GM23338 (cell line): Measurements from ENCODE around the gene GNAI2.

Source experiments
- CREB1 ChIP-seq: fragments of 250-450 bp; sonication (Bioruptor Pico); IDR thresholded peaks from 2 replicates; pipeline ENCODE4 v1.5.0; 2020; ENCODE audit warnings: low read depth, mild to moderate bottlenecking, moderate library complexity
- EZH2phosphoT487 ChIP-seq: fragments of 200-600 bp; sonication (generic); IDR thresholded peaks from one replicate; pipeline ENCODE4 v1.8.1; 2018; ENCODE audit warnings: antibody characterized with exemption; ENCODE audit not compliant: unreplicated experiment
- TF ChIP-seq, protein P1 (sequence below), 2 experiments: fragments of 200-600 bp in 1 of 2; sonication (generic) in 1 of 2; conservative IDR thresholded peaks; 2 replicates each; pipeline versions ENCODE4 v1.5.1 to v1.6.1; 2016 to 2017; ENCODE audit warnings: antibody characterized with exemption in 2 of 2, low read depth in 2 of 2, mild to moderate bottlenecking in 2 of 2, moderate library complexity in 1 of 2
- TF ChIP-seq, protein P2 (sequence below): IDR thresholded peaks from one replicate; pipeline ENCODE4 v1.6.1; 2018; ENCODE audit warnings: antibody characterized with exemption; ENCODE audit not compliant: unreplicated experiment

DNA sequence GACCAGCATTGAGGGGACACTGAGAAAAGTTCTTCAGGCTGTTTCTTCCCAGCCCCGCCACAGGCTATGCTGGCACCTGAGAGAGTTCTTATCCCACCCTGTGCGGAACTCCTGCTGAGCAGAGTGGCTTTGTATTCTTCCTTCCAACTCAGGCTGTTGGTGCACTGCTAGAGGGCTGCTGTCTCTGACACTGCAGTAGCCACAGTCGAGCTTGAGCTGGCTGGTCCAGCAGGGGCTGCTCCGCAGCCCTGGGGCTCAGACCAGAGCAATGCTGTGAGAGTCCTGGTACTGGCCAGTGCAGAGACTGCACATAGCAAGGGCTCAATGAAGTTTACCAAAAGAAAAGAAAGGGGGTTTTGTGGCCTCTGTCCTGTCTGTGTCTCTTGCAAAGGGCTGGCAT is 3.6 kb downstream of the GNAI2 start:
- TF ChIP-seq, protein P1, sequence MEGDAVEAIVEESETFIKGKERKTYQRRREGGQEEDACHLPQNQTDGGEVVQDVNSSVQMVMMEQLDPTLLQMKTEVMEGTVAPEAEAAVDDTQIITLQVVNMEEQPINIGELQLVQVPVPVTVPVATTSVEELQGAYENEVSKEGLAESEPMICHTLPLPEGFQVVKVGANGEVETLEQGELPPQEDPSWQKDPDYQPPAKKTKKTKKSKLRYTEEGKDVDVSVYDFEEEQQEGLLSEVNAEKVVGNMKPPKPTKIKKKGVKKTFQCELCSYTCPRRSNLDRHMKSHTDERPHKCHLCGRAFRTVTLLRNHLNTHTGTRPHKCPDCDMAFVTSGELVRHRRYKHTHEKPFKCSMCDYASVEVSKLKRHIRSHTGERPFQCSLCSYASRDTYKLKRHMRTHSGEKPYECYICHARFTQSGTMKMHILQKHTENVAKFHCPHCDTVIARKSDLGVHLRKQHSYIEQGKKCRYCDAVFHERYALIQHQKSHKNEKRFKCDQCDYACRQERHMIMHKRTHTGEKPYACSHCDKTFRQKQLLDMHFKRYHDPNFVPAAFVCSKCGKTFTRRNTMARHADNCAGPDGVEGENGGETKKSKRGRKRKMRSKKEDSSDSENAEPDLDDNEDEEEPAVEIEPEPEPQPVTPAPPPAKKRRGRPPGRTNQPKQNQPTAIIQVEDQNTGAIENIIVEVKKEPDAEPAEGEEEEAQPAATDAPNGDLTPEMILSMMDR (conservative IDR thresholded peaks at IDR 0.05; ENCODE audit: low read depth in 2 of 2), result no peak
- TF ChIP-seq EZH2phosphoT487 (no peak), CREB1 (no peak)
- TF ChIP-seq, protein P2, sequence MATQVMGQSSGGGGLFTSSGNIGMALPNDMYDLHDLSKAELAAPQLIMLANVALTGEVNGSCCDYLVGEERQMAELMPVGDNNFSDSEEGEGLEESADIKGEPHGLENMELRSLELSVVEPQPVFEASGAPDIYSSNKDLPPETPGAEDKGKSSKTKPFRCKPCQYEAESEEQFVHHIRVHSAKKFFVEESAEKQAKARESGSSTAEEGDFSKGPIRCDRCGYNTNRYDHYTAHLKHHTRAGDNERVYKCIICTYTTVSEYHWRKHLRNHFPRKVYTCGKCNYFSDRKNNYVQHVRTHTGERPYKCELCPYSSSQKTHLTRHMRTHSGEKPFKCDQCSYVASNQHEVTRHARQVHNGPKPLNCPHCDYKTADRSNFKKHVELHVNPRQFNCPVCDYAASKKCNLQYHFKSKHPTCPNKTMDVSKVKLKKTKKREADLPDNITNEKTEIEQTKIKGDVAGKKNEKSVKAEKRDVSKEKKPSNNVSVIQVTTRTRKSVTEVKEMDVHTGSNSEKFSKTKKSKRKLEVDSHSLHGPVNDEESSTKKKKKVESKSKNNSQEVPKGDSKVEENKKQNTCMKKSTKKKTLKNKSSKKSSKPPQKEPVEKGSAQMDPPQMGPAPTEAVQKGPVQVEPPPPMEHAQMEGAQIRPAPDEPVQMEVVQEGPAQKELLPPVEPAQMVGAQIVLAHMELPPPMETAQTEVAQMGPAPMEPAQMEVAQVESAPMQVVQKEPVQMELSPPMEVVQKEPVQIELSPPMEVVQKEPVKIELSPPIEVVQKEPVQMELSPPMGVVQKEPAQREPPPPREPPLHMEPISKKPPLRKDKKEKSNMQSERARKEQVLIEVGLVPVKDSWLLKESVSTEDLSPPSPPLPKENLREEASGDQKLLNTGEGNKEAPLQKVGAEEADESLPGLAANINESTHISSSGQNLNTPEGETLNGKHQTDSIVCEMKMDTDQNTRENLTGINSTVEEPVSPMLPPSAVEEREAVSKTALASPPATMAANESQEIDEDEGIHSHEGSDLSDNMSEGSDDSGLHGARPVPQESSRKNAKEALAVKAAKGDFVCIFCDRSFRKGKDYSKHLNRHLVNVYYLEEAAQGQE, result no peak
